Measurements from ENCODE around the gene DYNC1I1. TPM values are rescaled to one million over a fixed set of nuclear protein-coding genes. Genes with fewer than 3 reads are reported as not detected.

Gene DYNC1I1
- total RNA-seq, 1 experiment from 2014 or later: 3.2 TPM

DNA sequence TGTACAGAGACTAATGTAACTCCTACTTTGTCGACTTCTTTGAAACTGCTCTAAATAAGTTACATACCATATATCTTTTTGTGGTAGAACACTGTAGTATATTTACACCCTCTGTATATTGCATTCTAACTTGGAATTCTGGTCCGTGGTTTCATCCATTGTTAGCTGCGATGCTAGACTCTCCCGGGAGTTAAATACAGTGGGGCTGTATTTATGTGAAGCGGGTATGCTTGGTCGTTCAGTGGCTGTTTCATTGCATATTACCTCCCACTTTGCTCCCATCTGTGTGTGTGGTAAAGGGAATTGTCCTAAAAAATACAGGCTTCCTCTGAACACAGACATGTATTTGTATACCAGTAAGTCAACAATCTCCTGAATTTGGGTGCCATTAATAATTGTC lies 318.4 kb downstream of the DYNC1I1 start:
- Mint-ChIP-seq H3K36me3 (ENCODE audit: insufficient read depth in 1 of 3, low read depth in 3 of 3) (no peaks in the 10 kb centered on the region), H3K4me1 (no peaks in the 10 kb centered on the region), H3K27ac (no peak overlapping the region), H3K27me3 (ENCODE audit: low read depth) (peaks cover 2% of the 10 kb centered on the region; the same call in 1 of the 2 replicates), H3K4me3 (no peak overlapping the region), H3K9me3 (no peaks in the 10 kb centered on the region)
- no peak for DNase-seq
- Histone ChIP-seq H3K79me2 (ENCODE audit: insufficient read depth, low read length) (no peaks in the 10 kb centered on the region), H2BK20ac (ENCODE audit: low read depth, low read length, poor library complexity, severe bottlenecking) (no peak overlapping the region), H3K4me2 (ENCODE audit: insufficient read depth, insufficient read length, low read length) (no peak overlapping the region), H3K27ac (ENCODE audit: insufficient read length, low read depth, low read length) (no peak overlapping the region), H3K27me3 (ENCODE audit: insufficient read depth, low read length) (no peaks in the 10 kb centered on the region), H3K23me2 (ENCODE audit: insufficient read length, low read depth, low read length, poor library complexity, severe bottlenecking) (no peaks in the 10 kb centered on the region), H3K18ac (ENCODE audit: insufficient read length, low read depth, low read length) (no peak overlapping the region), H3K23ac (ENCODE audit: insufficient read length, low read depth, low read length) (no peak overlapping the region), H2AFZ (ENCODE audit: low read length) (no peak overlapping the region), H3K9me3 (ENCODE audit: control insufficient read depth, low read depth, low read length) (no peaks in the 10 kb centered on the region), H2BK12ac (ENCODE audit: insufficient read length, low read depth, low read length) (no peak overlapping the region), H2BK120ac (ENCODE audit: low read depth, low read length, poor library complexity, severe bottlenecking) (no peak overlapping the region), H2BK5ac (ENCODE audit: insufficient read length, low read length) (no peak overlapping the region), H4K5ac (ENCODE audit: insufficient read length, low read depth, low read length) (no peak overlapping the region), H4K8ac (replicated peaks; ENCODE audit: insufficient read length, low read depth, low read length) (no peak overlapping the region), H3K9ac (ENCODE audit: extremely low read depth, insufficient read length, low read length) (no peak overlapping the region), H2AK5ac (ENCODE audit: insufficient read length, low read length) (no peak overlapping the region), H3K79me1 (ENCODE audit: insufficient read depth, low read depth, low read length, poor library complexity, severe bottlenecking) (no peaks in the 10 kb centered on the region), H3K56ac (ENCODE audit: insufficient read length, low read depth, low read length) (no peak overlapping the region), H3T11ph (ENCODE audit: low read length) (no peak overlapping the region), H3K4me1 (ENCODE audit: insufficient read depth, low read length) (no peaks in the 10 kb centered on the region), H4K91ac (ENCODE audit: insufficient read length, low read depth, low read length) (no peak overlapping the region), H3K14ac (ENCODE audit: insufficient read depth, low read length) (no peak overlapping the region), H3K4ac (ENCODE audit: low read depth, low read length) (no peak overlapping the region), H2BK15ac (ENCODE audit: low read depth, low read length) (no peak overlapping the region), H4K20me1 (ENCODE audit: control insufficient read depth, insufficient read depth, insufficient read length) (no peaks in the 10 kb centered on the region)
- TF ChIP-seq, protein P1, sequence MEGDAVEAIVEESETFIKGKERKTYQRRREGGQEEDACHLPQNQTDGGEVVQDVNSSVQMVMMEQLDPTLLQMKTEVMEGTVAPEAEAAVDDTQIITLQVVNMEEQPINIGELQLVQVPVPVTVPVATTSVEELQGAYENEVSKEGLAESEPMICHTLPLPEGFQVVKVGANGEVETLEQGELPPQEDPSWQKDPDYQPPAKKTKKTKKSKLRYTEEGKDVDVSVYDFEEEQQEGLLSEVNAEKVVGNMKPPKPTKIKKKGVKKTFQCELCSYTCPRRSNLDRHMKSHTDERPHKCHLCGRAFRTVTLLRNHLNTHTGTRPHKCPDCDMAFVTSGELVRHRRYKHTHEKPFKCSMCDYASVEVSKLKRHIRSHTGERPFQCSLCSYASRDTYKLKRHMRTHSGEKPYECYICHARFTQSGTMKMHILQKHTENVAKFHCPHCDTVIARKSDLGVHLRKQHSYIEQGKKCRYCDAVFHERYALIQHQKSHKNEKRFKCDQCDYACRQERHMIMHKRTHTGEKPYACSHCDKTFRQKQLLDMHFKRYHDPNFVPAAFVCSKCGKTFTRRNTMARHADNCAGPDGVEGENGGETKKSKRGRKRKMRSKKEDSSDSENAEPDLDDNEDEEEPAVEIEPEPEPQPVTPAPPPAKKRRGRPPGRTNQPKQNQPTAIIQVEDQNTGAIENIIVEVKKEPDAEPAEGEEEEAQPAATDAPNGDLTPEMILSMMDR (conservative IDR thresholded peaks at IDR 0.05): no peak
- WGBS (ENCODE audit: extremely low coverage, insufficient read length, low lambda C conversion rate): no CpG with 5 or more reads among the region's 6 CpGs
